ENCODE measurements around the gene TUBB3. TPM values are rescaled to one million over a fixed set of nuclear protein-coding genes. Genes with fewer than 3 reads are reported as not detected.
A peak's percentile ranks its signal among the peaks of the same experiment; 100 is the strongest.

The TUBB3 gene
- total RNA-seq, 4 donors from 2014 or later, result 2.2 to 9.6 (median 8.0) TPM; not detected in 1

DNA sequence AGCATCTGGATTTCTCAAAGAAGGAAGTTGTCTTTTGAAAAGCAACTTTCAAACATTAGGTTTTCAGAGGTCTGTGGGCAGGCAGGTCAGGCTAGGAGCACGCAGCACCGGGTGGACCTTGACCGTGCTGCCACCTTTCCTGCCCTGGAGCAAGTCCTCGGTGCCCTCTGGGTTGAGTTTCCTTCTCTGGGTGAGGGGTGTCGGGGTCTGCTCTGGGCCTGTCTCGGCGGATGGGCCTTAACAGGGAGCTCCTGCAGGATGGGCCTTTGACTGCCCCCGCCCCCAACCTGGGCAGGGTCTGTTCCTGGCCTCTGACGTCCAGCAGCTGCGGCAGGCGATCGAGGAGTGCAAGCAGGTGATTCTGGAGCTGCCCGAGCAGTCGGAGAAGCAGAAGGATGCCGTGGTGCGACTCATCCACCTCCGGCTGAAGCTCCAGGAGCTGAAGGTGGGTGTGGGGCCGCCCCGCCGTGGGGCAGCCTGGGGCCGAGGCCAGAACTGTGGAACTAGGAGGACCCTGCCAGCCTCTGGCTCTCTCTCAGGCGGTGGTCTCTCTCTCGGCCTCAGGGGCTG, 34.2 kb downstream of the TUBB3 start:
- intact Hi-C loops (cut with DNase I), result no loop called here
- Histone ChIP-seq H3K27me3 (no peaks in the 10 kb centered on the region), H3K27ac (peak overlapping the region in 2 of 4 donors; percentile 8 to 21), H3K9me3 (no peaks in the 10 kb centered on the region), H3K36me3 (peaks cover 0 to 83% (median 9%) of the 10 kb centered on the region in 3 donors), H3K4me3 (peak overlapping the region in 1 of 4 donors; percentile 5), H3K4me1 (peaks cover 0 to 6% (median 0%) of the 10 kb centered on the region in 3 donors)
- no peak for TF ChIP-seq CTCF (IDR thresholded peaks at IDR 0.05)
- WGBS, 2 donors, result 88 to 92% methylated on average over 3 to 5 of the region's 23 CpGs
- DNase-seq, result no peak

GRCh38 chr16:89958068-89958467, 34.9 kb downstream of the TUBB3 start:
- DNase-seq, result no peak
- intact Hi-C loops (cut with DNase I), result no loop called here
- no peaks in the 10 kb centered on the region for H3K4me1 ChIP-seq
- no peak overlapping the region for H3K27ac ChIP-seq
- H3K36me3 ChIP-seq, result peaks cover 0 to 84% (median 9%) of the 10 kb centered on the region in 3 donors
- H3K27me3 ChIP-seq, result no peaks in the 10 kb centered on the region
- WGBS, 2 donors, result 83% methylated on average over 1 of the region's 7 CpGs; no CpG with 5 or more reads in 1 of the 2 donors
- H3K4me3 ChIP-seq, result no peak overlapping the region
- H3K9me3 ChIP-seq, result no peaks in the 10 kb centered on the region
- TF ChIP-seq CTCF (IDR thresholded peaks at IDR 0.05), result no peak
- TF ChIP-seq POLR2A (IDR thresholded peaks at IDR 0.05), result no peak

- no peaks in the 10 kb centered on the region for H3K4me1 ChIP-seq
- DNase-seq, result no peak
- TF ChIP-seq CTCF (IDR thresholded peaks at IDR 0.05), result no peak
- no peak for TF ChIP-seq POLR2A (IDR thresholded peaks at IDR 0.05)
- intact Hi-C loops (cut with DNase I), result no loop called here
- H3K27ac ChIP-seq, result no peak overlapping the region
- WGBS, 2 donors, result 91 to 95% methylated on average over 9 to 10 of the region's 10 CpGs
- H3K27me3 ChIP-seq, result no peaks in the 10 kb centered on the region
- H3K36me3 ChIP-seq, result peaks cover 0 to 89% (median 9%) of the 10 kb centered on the region in 3 donors
- no peak overlapping the region for H3K4me3 ChIP-seq
- no peaks in the 10 kb centered on the region for H3K9me3 ChIP-seq
These were observed 35.5 kb downstream of the TUBB3 start for GRCh38 chr16:89958596-89958995.

- TF ChIP-seq POLR2A (IDR thresholded peaks at IDR 0.05), result no peak
- TF ChIP-seq CTCF (IDR thresholded peaks at IDR 0.05), result no peak
- H3K9me3 ChIP-seq, result no peaks in the 10 kb centered on the region
- H3K36me3 ChIP-seq, result peaks cover 0 to 90% (median 9%) of the 10 kb centered on the region in 3 donors
- 83 to 100% methylated on average over 4 to 9 of the region's 13 CpGs for WGBS, 2 donors
- no peak overlapping the region for H3K27ac ChIP-seq
- no peak for DNase-seq
- H3K4me1 ChIP-seq, result no peaks in the 10 kb centered on the region
- H3K4me3 ChIP-seq, result no peak overlapping the region
- no peaks in the 10 kb centered on the region for H3K27me3 ChIP-seq
- intact Hi-C loops (cut with DNase I), result no loop called here
These were observed 37.8 kb downstream of the TUBB3 start for GRCh38 chr16:89960966-89961365.

GRCh38 chr16:89961920-89962319, 38.8 kb downstream of the TUBB3 start:
- Histone ChIP-seq H3K27me3 (no peaks in the 10 kb centered on the region), H3K27ac (no peak overlapping the region), H3K4me3 (no peak overlapping the region), H3K9me3 (no peaks in the 10 kb centered on the region), H3K4me1 (no peaks in the 10 kb centered on the region), H3K36me3 (peaks cover 0 to 90% (median 9%) of the 10 kb centered on the region in 3 donors)
- WGBS, 2 donors, result 91 to 93% methylated on average over 5 to 6 of the region's 23 CpGs
- TF ChIP-seq CTCF (IDR thresholded peaks at IDR 0.05) (no peak), POLR2A (IDR thresholded peaks at IDR 0.05) (no peak)
- intact Hi-C loops (cut with DNase I), result no loop called here
- no peak for DNase-seq
